HepG2 (cell line): ENCODE measurements around the gene PLIN4. TPM values are rescaled to one million over a fixed set of nuclear protein-coding genes. Genes with fewer than 3 reads are reported as not detected.

Experiments used
- ARNT ChIP-seq: fragments of 450-650 bp; IDR thresholded peaks from 2 replicates; pipeline ENCODE4 v1.6.1; 2017
- CBX5 ChIP-seq: sonication (generic); formaldehyde crosslinking; IDR thresholded peaks from 2 replicates; pipeline ENCODE4 v1.4.0; 2020; ENCODE audit warnings: missing genetic modification reagents, borderline replicate concordance
- DMAP1 ChIP-seq: IDR thresholded peaks from 2 replicates; pipeline ENCODE4 v1.6.1; 2016
- MBD4 ChIP-seq: IDR thresholded peaks from 2 replicates; pipeline ENCODE4 v1.6.1; 2012; ENCODE audit warnings: low read length, inconsistent platforms, borderline replicate concordance
- MEF2D ChIP-seq: sonication (generic); formaldehyde crosslinking; IDR thresholded peaks from 2 replicates; pipeline ENCODE4 v1.5.1; 2020; ENCODE audit warnings: mild to moderate bottlenecking, missing genetic modification reagents
- MXI1 ChIP-seq: IDR thresholded peaks from 3 replicates; pipeline ENCODE4 v1.6.1; 2012; ENCODE audit warnings: low read depth, low read length, inconsistent platforms, borderline replicate concordance
- NFATC3 ChIP-seq: sonication (generic); formaldehyde crosslinking; IDR thresholded peaks from 2 replicates; pipeline ENCODE4 v1.5.1; 2020; ENCODE audit warnings: mild to moderate bottlenecking, missing genetic modification reagents
- RARA ChIP-seq: IDR thresholded peaks from 2 replicates; pipeline ENCODE4 v1.6.1; 2016; ENCODE audit warnings: missing genetic modification reagents, missing compliant biosample characterization
- WIZ ChIP-seq: sonication (generic); formaldehyde crosslinking; IDR thresholded peaks from 2 replicates; pipeline ENCODE4 v1.5.1; 2020; ENCODE audit warnings: mild to moderate bottlenecking, missing genetic modification reagents
- ZFX ChIP-seq: sonication (generic); formaldehyde crosslinking; IDR thresholded peaks from 2 replicates; pipeline ENCODE4 v1.4.0; 2020; ENCODE audit warnings: mild to moderate bottlenecking, low read depth, missing genetic modification reagents, moderate library complexity
- ZNF10 ChIP-seq: sonication (generic); formaldehyde crosslinking; IDR thresholded peaks from 2 replicates; pipeline ENCODE4 v1.4.0; 2020; ENCODE audit warnings: mild to moderate bottlenecking, low read depth, missing genetic modification reagents, borderline replicate concordance
- ZNF225 ChIP-seq: sonication (generic); formaldehyde crosslinking; IDR thresholded peaks from 2 replicates; pipeline ENCODE4 v1.4.0; 2020; ENCODE audit warnings: mild to moderate bottlenecking, missing genetic modification reagents
- ZNF263 ChIP-seq: sonication (generic); formaldehyde crosslinking; IDR thresholded peaks from 2 replicates; pipeline ENCODE4 v1.4.0; 2020; ENCODE audit warnings: missing genetic modification reagents
- ZNF274 ChIP-seq: sonication (generic); formaldehyde crosslinking; IDR thresholded peaks from 2 replicates; pipeline ENCODE4 v1.5.1; 2020; ENCODE audit warnings: mild to moderate bottlenecking, missing genetic modification reagents
- ZNF331 ChIP-seq: sonication (generic); formaldehyde crosslinking; IDR thresholded peaks from 2 replicates; pipeline ENCODE4 v1.4.0; 2020; ENCODE audit warnings: missing genetic modification reagents
- ZNF543 ChIP-seq: sonication (generic); formaldehyde crosslinking; IDR thresholded peaks from 2 replicates; pipeline ENCODE4 v1.4.0; 2020; ENCODE audit warnings: mild to moderate bottlenecking, missing genetic modification reagents
- ZNF674 ChIP-seq: sonication (generic); formaldehyde crosslinking; IDR thresholded peaks from 2 replicates; pipeline ENCODE4 v1.5.0; 2020; ENCODE audit warnings: low read depth, mild to moderate bottlenecking, missing genetic modification reagents
- ZSCAN9 ChIP-seq: IDR thresholded peaks from 2 replicates; pipeline ENCODE4 v1.6.1; 2016; ENCODE audit warnings: borderline replicate concordance
- polyA plus RNA-seq, 8 experiments: library from polyadenylated mRNA; depleted of rRNA in 3 of 8; stranded (reverse) in 7 of 8; unstranded in 1 of 8; fragments of >200 nt; fragmentation: Illumina TruSeq in 4 of 8; extraction: Trizol in 4 of 8; gene quantifications; 2 replicates each; pipeline versions ENCODE4 v1.2.1 to v1.2.3, GENCODE V29; 2011 to 2016; ENCODE audit warnings: low read depth in 4 of 8, missing spikeins in 1 of 8, mixed read lengths in 1 of 8; ENCODE audit not compliant: insufficient read depth in 1 of 8
- total RNA-seq, 5 experiments: library from RNA; depleted of rRNA; stranded (reverse); fragments of >200 nt; fragmentation: Illumina TruSeq; extraction: Trizol; gene quantifications; 2 replicates each; pipeline ENCODE4 v1.2.3, GENCODE V29; 2016; ENCODE audit warnings: low read depth in 1 of 5
- TF ChIP-seq, protein P1 (sequence below): sonication (generic); formaldehyde crosslinking; IDR thresholded peaks from 2 replicates; pipeline ENCODE4 v1.5.0; 2020; ENCODE audit warnings: mild to moderate bottlenecking, missing genetic modification reagents, borderline replicate concordance
- TF ChIP-seq, protein P2 (sequence below): IDR thresholded peaks from 2 replicates; pipeline ENCODE4 v1.6.1; 2016; ENCODE audit warnings: low read depth, control low read depth
- TF ChIP-seq, protein P3 (sequence below): sonication (generic); formaldehyde crosslinking; IDR thresholded peaks from 2 replicates; pipeline ENCODE4 v1.5.0; 2020; ENCODE audit warnings: mild to moderate bottlenecking, missing genetic modification reagents
- TF ChIP-seq, protein P4 (sequence below): sonication (generic); formaldehyde crosslinking; IDR thresholded peaks from 2 replicates; pipeline ENCODE4 v1.4.0; 2020; ENCODE audit warnings: missing genetic modification reagents
- TF ChIP-seq, protein P5 (sequence below): sonication (generic); formaldehyde crosslinking; IDR thresholded peaks from 2 replicates; pipeline ENCODE4 v1.8.0; 2022; ENCODE audit warnings: missing genetic modification reagents, mild to moderate bottlenecking, borderline replicate concordance

PLIN4 gene
- total and polyA plus RNA-seq, 2 of the 13 experiments (the other 11 are each of a cell fraction or from before 2014, with no cell fraction given): 1.1 to 1.3 TPM

DNA sequence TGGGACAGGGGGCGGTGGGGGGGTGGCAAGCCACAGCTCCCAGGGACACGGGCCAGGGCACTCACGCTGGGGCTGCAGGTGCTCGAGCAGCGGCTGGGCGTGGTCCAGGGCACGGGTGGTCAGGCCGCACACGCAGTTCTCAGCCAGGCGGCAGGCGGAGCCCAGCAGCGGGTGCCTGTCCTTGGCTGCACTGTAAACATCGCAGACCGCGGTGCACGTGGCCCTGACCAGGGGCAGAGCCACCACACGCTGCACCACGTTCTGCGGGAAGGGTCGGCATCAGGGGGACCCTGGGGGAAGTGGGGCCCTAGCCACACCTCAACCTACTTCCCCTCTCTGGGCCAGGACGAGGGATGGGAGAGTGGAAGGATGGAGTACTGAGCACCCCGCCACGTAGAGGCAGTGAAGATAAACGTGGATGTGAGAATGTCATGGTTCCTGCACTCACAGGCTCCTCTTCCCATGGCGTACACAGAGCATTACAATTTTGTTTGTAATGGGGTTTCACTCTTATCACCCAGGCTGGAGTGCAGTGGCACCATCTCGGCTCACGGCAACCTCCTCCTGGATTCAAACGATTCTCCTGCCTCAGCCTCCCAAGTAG lies 13.4 kb upstream of the PLIN4 start (continued):
- TF ChIP-seq CBX5 (CRISPR knock-in tag) (peak; percentile 39; the same call in 1 of the 2 replicates), ZFX (no peak; the same call in 1 of the 2 replicates), RARA (CRISPR knock-in tag) (peak; percentile 72), ARNT (no peak), ZNF331 (peak; percentile 87), DMAP1 (CRISPR knock-in tag) (no peak), ZNF225 (peak; percentile 48; the same call in 1 of the 2 replicates), WIZ (CRISPR knock-in tag) (no peak), ZNF263 (CRISPR knock-in tag) (peak; percentile 48; the same call in 1 of the 2 replicates), ZSCAN9 (CRISPR knock-in tag) (peak; percentile 87), NFATC3 (no peak), MBD4 (no peak), ZNF674 (CRISPR knock-in tag) (no peak), ZNF10 (CRISPR knock-in tag) (no peak), ZNF274 (CRISPR knock-in tag) (peak; percentile 80), ZNF543 (CRISPR knock-in tag) (no peak), MXI1 (peak; percentile 90; the same call in 2 of the 3 replicates), MEF2D (peak; percentile 27; the same call in 1 of the 2 replicates)
- TF ChIP-seq, protein P1, sequence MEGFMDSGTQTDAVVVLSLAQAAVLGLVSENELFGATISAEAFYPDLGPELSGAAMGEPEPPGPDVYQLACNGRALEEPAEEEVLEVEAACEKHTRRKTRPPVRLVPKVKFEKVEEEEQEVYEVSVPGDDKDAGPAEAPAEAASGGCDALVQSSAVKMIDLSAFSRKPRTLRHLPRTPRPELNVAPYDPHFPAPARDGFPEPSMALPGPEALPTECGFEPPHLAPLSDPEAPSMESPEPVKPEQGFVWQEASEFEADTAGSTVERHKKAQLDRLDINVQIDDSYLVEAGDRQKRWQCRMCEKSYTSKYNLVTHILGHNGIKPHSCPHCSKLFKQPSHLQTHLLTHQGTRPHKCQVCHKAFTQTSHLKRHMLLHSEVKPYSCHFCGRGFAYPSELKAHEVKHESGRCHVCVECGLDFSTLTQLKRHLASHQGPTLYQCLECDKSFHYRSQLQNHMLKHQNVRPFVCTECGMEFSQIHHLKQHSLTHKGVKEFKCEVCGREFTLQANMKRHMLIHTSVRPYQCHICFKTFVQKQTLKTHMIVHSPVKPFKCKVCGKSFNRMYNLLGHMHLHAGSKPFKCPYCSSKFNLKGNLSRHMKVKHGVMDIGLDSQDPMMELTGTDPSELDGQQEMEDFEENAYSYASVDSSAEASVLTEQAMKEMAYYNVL (CRISPR knock-in tag): 0 out of 2 replicates have a peak, but pooled peaks have one; percentile 52
- TF ChIP-seq, protein P2, sequence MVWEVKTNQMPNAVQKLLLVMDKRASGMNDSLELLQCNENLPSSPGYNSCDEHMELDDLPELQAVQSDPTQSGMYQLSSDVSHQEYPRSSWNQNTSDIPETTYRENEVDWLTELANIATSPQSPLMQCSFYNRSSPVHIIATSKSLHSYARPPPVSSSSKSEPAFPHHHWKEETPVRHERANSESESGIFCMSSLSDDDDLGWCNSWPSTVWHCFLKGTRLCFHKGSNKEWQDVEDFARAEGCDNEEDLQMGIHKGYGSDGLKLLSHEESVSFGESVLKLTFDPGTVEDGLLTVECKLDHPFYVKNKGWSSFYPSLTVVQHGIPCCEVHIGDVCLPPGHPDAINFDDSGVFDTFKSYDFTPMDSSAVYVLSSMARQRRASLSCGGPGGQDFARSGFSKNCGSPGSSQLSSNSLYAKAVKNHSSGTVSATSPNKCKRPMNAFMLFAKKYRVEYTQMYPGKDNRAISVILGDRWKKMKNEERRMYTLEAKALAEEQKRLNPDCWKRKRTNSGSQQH (CRISPR knock-in tag): peak; percentile 67
- TF ChIP-seq, protein P3, sequence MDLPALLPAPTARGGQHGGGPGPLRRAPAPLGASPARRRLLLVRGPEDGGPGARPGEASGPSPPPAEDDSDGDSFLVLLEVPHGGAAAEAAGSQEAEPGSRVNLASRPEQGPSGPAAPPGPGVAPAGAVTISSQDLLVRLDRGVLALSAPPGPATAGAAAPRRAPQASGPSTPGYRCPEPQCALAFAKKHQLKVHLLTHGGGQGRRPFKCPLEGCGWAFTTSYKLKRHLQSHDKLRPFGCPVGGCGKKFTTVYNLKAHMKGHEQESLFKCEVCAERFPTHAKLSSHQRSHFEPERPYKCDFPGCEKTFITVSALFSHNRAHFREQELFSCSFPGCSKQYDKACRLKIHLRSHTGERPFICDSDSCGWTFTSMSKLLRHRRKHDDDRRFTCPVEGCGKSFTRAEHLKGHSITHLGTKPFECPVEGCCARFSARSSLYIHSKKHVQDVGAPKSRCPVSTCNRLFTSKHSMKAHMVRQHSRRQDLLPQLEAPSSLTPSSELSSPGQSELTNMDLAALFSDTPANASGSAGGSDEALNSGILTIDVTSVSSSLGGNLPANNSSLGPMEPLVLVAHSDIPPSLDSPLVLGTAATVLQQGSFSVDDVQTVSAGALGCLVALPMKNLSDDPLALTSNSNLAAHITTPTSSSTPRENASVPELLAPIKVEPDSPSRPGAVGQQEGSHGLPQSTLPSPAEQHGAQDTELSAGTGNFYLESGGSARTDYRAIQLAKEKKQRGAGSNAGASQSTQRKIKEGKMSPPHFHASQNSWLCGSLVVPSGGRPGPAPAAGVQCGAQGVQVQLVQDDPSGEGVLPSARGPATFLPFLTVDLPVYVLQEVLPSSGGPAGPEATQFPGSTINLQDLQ (CRISPR knock-in tag): no peak
- TF ChIP-seq, protein P4, sequence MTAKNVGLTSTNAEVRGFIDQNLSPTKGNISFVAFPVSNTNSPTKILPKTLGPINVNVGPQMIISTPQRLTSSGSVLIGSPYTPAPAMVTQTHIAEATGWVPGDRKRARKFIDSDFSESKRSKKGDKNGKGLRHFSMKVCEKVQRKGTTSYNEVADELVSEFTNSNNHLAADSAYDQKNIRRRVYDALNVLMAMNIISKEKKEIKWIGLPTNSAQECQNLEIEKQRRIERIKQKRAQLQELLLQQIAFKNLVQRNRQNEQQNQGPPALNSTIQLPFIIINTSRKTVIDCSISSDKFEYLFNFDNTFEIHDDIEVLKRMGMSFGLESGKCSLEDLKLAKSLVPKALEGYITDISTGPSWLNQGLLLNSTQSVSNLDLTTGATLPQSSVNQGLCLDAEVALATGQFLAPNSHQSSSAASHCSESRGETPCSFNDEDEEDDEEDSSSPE (CRISPR knock-in tag): peak; percentile 79
- TF ChIP-seq, protein P5, sequence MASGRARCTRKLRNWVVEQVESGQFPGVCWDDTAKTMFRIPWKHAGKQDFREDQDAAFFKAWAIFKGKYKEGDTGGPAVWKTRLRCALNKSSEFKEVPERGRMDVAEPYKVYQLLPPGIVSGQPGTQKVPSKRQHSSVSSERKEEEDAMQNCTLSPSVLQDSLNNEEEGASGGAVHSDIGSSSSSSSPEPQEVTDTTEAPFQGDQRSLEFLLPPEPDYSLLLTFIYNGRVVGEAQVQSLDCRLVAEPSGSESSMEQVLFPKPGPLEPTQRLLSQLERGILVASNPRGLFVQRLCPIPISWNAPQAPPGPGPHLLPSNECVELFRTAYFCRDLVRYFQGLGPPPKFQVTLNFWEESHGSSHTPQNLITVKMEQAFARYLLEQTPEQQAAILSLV (CRISPR knock-in tag): peak; percentile 54
